ENCODE data around the gene THG1L. TPM values are rescaled to one million over a fixed set of nuclear protein-coding genes. Genes with fewer than 3 reads are reported as not detected.

The THG1L gene
- total RNA-seq, 4 donors from 2014 or later = 9.3 to 14.1 (median 11.3) TPM

- no peak for DNase-seq (ENCODE audit: low spot score in 2 of 2)
- intact Hi-C loops (cut with DNase I; ENCODE audit: low total_unique reads) = no loop called here
- no peak overlapping the region for H3K4me3 ChIP-seq (ENCODE audit: low read depth, poor library complexity, severe bottlenecking)
- TF ChIP-seq CTCF (IDR thresholded peaks at IDR 0.05) = no peak
- 64 to 96% methylated on average over 3 of the region's 3 CpGs for WGBS, 2 donors
These were observed 36.5 kb downstream of the THG1L start for GRCh38 chr5:157767689-157768088.

DNA sequence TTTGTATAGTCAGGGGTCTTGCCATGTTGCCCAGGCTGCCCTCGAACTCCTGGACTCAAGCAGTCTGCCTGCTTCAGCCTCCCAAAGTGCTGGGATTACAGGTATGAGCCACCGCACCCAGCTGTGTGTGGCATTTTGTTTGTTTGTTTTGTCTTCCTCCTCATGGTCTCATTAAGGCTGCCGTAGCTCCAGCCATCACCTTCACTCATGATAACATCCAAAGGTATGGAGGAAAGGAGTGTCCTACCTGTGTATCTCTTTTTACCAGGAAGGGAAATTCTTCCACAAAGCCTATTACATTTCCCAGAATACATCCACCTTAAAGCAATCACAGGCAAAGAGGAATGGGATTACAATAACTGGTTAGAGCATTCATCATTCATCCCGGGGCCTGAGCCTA is 39.4 kb downstream of the THG1L start:
- H3K4me3 ChIP-seq (ENCODE audit: low read depth, poor library complexity, severe bottlenecking) = no peak overlapping the region
- 86 to 95% methylated on average over 4 of the region's 4 CpGs for WGBS, 2 donors
- DNase-seq (ENCODE audit: low spot score in 2 of 2) = no peak
- intact Hi-C loops (cut with DNase I; ENCODE audit: low total_unique reads) = no loop called here
- no peak for TF ChIP-seq POLR2A (IDR thresholded peaks at IDR 0.05)
- TF ChIP-seq CTCF (IDR thresholded peaks at IDR 0.05) = no peak

DNA sequence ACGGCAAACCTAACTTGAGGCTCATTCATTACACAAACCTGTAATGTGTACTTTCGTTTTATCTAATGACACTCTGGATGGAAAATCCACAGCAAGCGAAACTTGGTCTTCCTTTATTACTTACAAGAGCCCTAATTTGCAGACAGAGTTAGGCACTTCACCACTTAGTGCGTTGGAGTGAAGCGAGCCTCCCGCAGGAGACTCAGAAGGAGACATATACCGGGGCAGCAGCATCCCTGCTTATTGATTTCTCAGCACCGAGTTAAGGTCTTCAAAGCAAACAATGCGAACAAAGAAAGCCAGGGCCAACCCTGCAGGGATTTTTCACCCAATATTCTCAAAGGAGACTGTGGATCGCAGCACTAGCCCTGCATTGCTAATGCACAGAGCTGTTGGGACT is 40.9 kb downstream of the THG1L start:
- WGBS, 2 donors = 90 to 91% methylated on average over 10 of the region's 10 CpGs
- no peak overlapping the region for H3K4me3 ChIP-seq (ENCODE audit: low read depth, poor library complexity, severe bottlenecking)
- intact Hi-C loops (cut with DNase I; ENCODE audit: low total_unique reads) = no loop called here
- DNase-seq (ENCODE audit: low spot score in 2 of 2) = no peak
- TF ChIP-seq CTCF (IDR thresholded peaks at IDR 0.05) = no peak
- TF ChIP-seq POLR2A (IDR thresholded peaks at IDR 0.05) = no peak

DNA sequence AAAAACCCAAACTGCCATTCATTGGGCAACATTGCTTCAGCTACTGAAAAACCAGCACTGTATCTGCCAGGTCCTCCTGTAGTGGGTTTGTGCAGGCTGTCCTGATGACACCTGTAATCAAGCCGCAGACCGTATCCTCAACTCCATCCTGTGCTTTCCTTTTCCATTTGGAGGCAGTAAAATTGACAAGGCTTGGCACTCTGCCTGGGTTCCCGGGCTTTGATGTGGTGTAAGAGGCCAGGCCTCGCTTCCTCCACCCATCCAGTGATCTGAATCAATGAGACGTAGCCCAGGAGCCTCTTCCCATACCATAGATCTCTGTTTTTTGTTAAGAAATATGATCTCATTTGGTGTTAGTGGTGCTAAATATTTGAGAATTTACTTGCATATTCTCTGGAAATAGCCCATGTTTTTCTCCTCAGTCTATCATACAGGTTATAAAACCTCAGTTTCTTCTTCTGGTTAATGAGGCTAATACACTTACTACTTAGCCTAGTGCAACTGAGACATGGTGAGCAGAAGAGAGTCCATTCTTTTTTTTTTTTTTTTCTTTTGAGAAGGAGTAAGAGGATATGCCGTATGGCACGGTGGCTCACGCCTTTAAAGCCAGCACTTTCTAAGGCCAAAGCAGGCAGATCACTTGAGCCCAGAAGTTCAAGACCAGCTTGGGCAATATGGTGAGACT is 47.0 kb downstream of the THG1L start:
- WGBS, 2 donors = 52 to 56% methylated on average over 8 of the region's 8 CpGs
- no peak overlapping the region for H3K4me3 ChIP-seq (ENCODE audit: low read depth, poor library complexity, severe bottlenecking)
- TF ChIP-seq POLR2A (IDR thresholded peaks at IDR 0.05) = no peak
- no peak for TF ChIP-seq CTCF (IDR thresholded peaks at IDR 0.05)
- intact Hi-C loops (cut with DNase I; ENCODE audit: low total_unique reads) = no loop called here
- no peak for DNase-seq (ENCODE audit: low spot score in 2 of 2)

- WGBS, 2 donors = 84 to 89% methylated on average over 6 of the region's 6 CpGs
- no peak for DNase-seq (ENCODE audit: low spot score in 2 of 2)
- TF ChIP-seq CTCF (IDR thresholded peaks at IDR 0.05) (no peak), POLR2A (IDR thresholded peaks at IDR 0.05) (no peak)
- intact Hi-C loops (cut with DNase I; ENCODE audit: low total_unique reads) = no loop called here
- no peak overlapping the region for H3K4me3 ChIP-seq (ENCODE audit: low read depth, poor library complexity, severe bottlenecking)
These were observed 48.0 kb downstream of the THG1L start for GRCh38 chr5:157779221-157779620.

- WGBS, 2 donors = 93 to 94% methylated on average over 3 of the region's 3 CpGs
- TF ChIP-seq POLR2A (IDR thresholded peaks at IDR 0.05) (no peak), CTCF (IDR thresholded peaks at IDR 0.05) (no peak)
- intact Hi-C loops (cut with DNase I; ENCODE audit: low total_unique reads) = no loop called here
- no peak for DNase-seq (ENCODE audit: low spot score in 2 of 2)
- H3K4me3 ChIP-seq (ENCODE audit: low read depth, poor library complexity, severe bottlenecking) = no peak overlapping the region
These were observed 54.6 kb downstream of the THG1L start for GRCh38 chr5:157785801-157786200.
